K562 (cell line): Measurements from ENCODE around the gene ELMO1. TPM values are rescaled to one million over a fixed set of nuclear protein-coding genes. Genes with fewer than 3 reads are reported as not detected.

ENCODE experiments used
- ATAC-seq: fragments of 200-7000 bp; cut with Tn5 transposase; 3 replicates; pipeline ENCODE4 v1.9.1; 2020; ENCODE audit warnings: moderate library complexity
- BruUV-seq: library from RNA; stranded (reverse); fragments of 400-500 nt; replicated peaks from 2 replicates; lab custom pipeline; 2021; lab: Mats Ljungman, UMichigan
- CTCF ChIA-PET: fragments of 300-600 bp; formaldehyde crosslinking; extraction: SDS; loops from one replicate; lab custom pipeline; 2021; ENCODE audit warnings: low intra/inter-chr PET ratio; lab: Yijun Ruan, JAX
- POLR2A ChIA-PET: fragments of 300-600, 350-650 bp; sonication (Branson Sonifier 250); formaldehyde crosslinking; extraction: SDS; loops from one replicate; lab custom pipeline; 2021; ENCODE audit warnings: antibody characterized with exemption, inconsistent platforms; lab: Yijun Ruan, JAX
- DNase-seq, 4 experiments: peaks; one replicate each; pipeline versions ENCODE4 v3.0.0 to v3.0.0-alpha.2; 2011 to 2018; ENCODE audit warnings: low spot score in 3 of 4, mixed read lengths in 3 of 4; ENCODE audit errors: extremely low read depth in 1 of 4
- FAIRE-seq: peaks from 2 replicates; lab custom pipeline; 2011; peaks lifted over from hg19 to GRCh38; lab: Jason Lieb, UNC
- H2AFZ ChIP-seq: 2 replicates; pipeline ENCODE4 v1.6.0; 2011; ENCODE audit warnings: low read depth, low read length, control low read depth, inconsistent platforms
- H3K27ac ChIP-seq: fragments of 200-600 bp; 3 replicates; pipeline ENCODE4 v1.8.0; 2011; ENCODE audit warnings: low read depth, mild to moderate bottlenecking, control low read depth, inconsistent platforms, low read length, moderate library complexity, mixed read lengths; ENCODE audit errors: extremely low read depth
- H3K27me3 ChIP-seq, 2 experiments: fragments of 300-600 bp in 1 of 2; 2 replicates in 1 of 2; 3 replicates in 1 of 2; pipeline versions ENCODE4 v1.6.0 to v1.8.0; 2011; ENCODE audit warnings: inconsistent platforms in 2 of 2, low read length in 2 of 2, mild to moderate bottlenecking in 1 of 2, mixed read lengths in 1 of 2, moderate library complexity in 1 of 2; ENCODE audit not compliant: control insufficient read depth in 2 of 2, insufficient read depth in 2 of 2
- H3K36me3 ChIP-seq: fragments of 300-600 bp; 3 replicates; pipeline ENCODE4 v1.8.0; 2011; ENCODE audit warnings: mild to moderate bottlenecking, low read length, inconsistent platforms; ENCODE audit not compliant: control insufficient read depth, insufficient read depth
- H3K4me1 ChIP-seq, 2 experiments: fragments of 200-600 bp in 1 of 2; replicated peaks in 1 of 2; 2 replicates in 1 of 2; 3 replicates in 1 of 2; pipeline versions ENCODE4 v1.5.1 to v1.8.0; 2011; ENCODE audit warnings: inconsistent platforms in 2 of 2, low read length in 2 of 2, mild to moderate bottlenecking in 1 of 2, mixed read lengths in 1 of 2, moderate library complexity in 1 of 2; ENCODE audit not compliant: control insufficient read depth in 2 of 2, insufficient read depth in 2 of 2
- H3K4me2 ChIP-seq: 2 replicates; pipeline ENCODE4 v1.6.1; 2011; ENCODE audit warnings: low read length, control low read depth, inconsistent platforms, mixed read lengths; ENCODE audit not compliant: insufficient read depth
- H3K4me3 ChIP-seq: fragments of 200-600 bp; sonication (generic), shearing (Covaris generic); 2 replicates; pipeline ENCODE4 v1.5.1; 2016; ENCODE audit warnings: control low read depth, inconsistent platforms
- H3K79me2 ChIP-seq: fragments of 200-600 bp; 3 replicates; pipeline ENCODE4 v1.8.0; 2011; ENCODE audit warnings: low read length, inconsistent platforms; ENCODE audit not compliant: control insufficient read depth, insufficient read depth
- H3K9ac ChIP-seq, 2 experiments: 2 replicates each; pipeline versions ENCODE4 v1.6.0 to v1.6.1; 2011; ENCODE audit warnings: low read depth in 2 of 2, low read length in 2 of 2, control low read depth in 1 of 2, inconsistent platforms in 1 of 2, mild to moderate bottlenecking in 1 of 2, mixed read lengths in 1 of 2; ENCODE audit not compliant: insufficient read depth in 1 of 2
- H3K9me1 ChIP-seq: one replicate; pipeline ENCODE4 v1.6.0; 2011; ENCODE audit warnings: inconsistent platforms, mild to moderate bottlenecking, low read length, moderate library complexity; ENCODE audit not compliant: control insufficient read depth, insufficient read depth
- H3K9me3 ChIP-seq: replicated peaks from 2 replicates; pipeline ENCODE4 v1.5.1; 2011; ENCODE audit warnings: low read depth, low read length, inconsistent platforms; ENCODE audit not compliant: control insufficient read depth, insufficient read depth
- H4K20me1 ChIP-seq: replicated peaks from 2 replicates; pipeline ENCODE4 v1.6.1; 2011; ENCODE audit warnings: low read length, inconsistent platforms, mixed read lengths; ENCODE audit not compliant: control insufficient read depth, insufficient read depth
- C11orf30 ChIP-seq: fragments of 450-650 bp; IDR thresholded peaks from 2 replicates; pipeline ENCODE4 v1.6.1; 2016; ENCODE audit warnings: low read depth, mild to moderate bottlenecking
- CREB1 ChIP-seq, 2 experiments: sonication (generic) in 1 of 2; formaldehyde crosslinking in 1 of 2; IDR thresholded peaks; 2 replicates each; pipeline versions ENCODE4 v1.6.1 to v1.8.0; 2012 to 2022; ENCODE audit warnings: inconsistent platforms in 1 of 2, mild to moderate bottlenecking in 1 of 2, missing genetic modification reagents in 1 of 2, moderate library complexity in 1 of 2
- ELF2 ChIP-seq: fragments of 250-450 bp; sonication (Bioruptor Pico); IDR thresholded peaks from 2 replicates; pipeline ENCODE4 v1.5.0; 2021; ENCODE audit warnings: mild to moderate bottlenecking
- GTF2F1 ChIP-seq: IDR thresholded peaks from 2 replicates; pipeline ENCODE4 v1.6.1; 2011; ENCODE audit warnings: low read depth, low read length, improper control_type of control experiment
- HOMEZ ChIP-seq: fragments of 250-450 bp; sonication (Bioruptor Pico); IDR thresholded peaks from 2 replicates; pipeline ENCODE4 v1.4.0; 2020; ENCODE audit warnings: mild to moderate bottlenecking, moderate library complexity
- MEIS2 ChIP-seq: fragments of 450-650 bp; IDR thresholded peaks from 2 replicates; pipeline ENCODE4 v1.6.1; 2014; ENCODE audit warnings: mild to moderate bottlenecking; ENCODE audit not compliant: partially characterized antibody
- MTA3 ChIP-seq: fragments of 450-650 bp; formaldehyde crosslinking; IDR thresholded peaks from 2 replicates; pipeline ENCODE4 v1.6.1; 2017; ENCODE audit warnings: mild to moderate bottlenecking, borderline replicate concordance
- PRPF4 ChIP-seq: fragments of 200-400 bp; formaldehyde crosslinking; IDR thresholded peaks from one replicate; pipeline ENCODE4 v1.6.1; 2017; ENCODE audit warnings: low read length, low read depth, mild to moderate bottlenecking; ENCODE audit not compliant: insufficient read depth, poor library complexity, severe bottlenecking
- SIRT6 ChIP-seq: IDR thresholded peaks from one replicate; pipeline ENCODE4 v1.6.1; 2012; ENCODE audit warnings: low read depth, mild to moderate bottlenecking, control low read depth, inconsistent platforms, low read length, moderate library complexity
- U2AF1 ChIP-seq: fragments of 200-400 bp; formaldehyde crosslinking; optimal IDR thresholded peaks from 2 replicates; pipeline ENCODE3; 2017; ENCODE audit warnings: mild to moderate bottlenecking, low read depth, low read length, moderate library complexity
- ZBTB9 ChIP-seq: fragments of 450-650 bp; formaldehyde crosslinking; IDR thresholded peaks from 2 replicates; pipeline ENCODE4 v1.4.0; 2020; ENCODE audit warnings: mild to moderate bottlenecking, moderate library complexity
- ZNF324 ChIP-seq: fragments of 250-450 bp; sonication (Bioruptor Pico); IDR thresholded peaks from 2 replicates; pipeline ENCODE4 v1.4.0; 2020; ENCODE audit warnings: mild to moderate bottlenecking
- ZNF445 ChIP-seq: fragments of 250-450 bp; sonication (Bioruptor Pico); IDR thresholded peaks from 2 replicates; pipeline ENCODE4 v1.4.0; 2020; ENCODE audit warnings: low read depth, mild to moderate bottlenecking, moderate library complexity
- ZNF561 ChIP-seq: fragments of 450-650 bp; formaldehyde crosslinking; conservative IDR thresholded peaks from 2 replicates; pipeline ENCODE4 v1.4.0; 2020; ENCODE audit warnings: mild to moderate bottlenecking, moderate library complexity
- ZNF785 ChIP-seq: fragments of 250-450 bp; sonication (Bioruptor Pico); IDR thresholded peaks from 2 replicates; pipeline ENCODE4 v1.4.0; 2020; ENCODE audit warnings: mild to moderate bottlenecking
- ZNF830 ChIP-seq: fragments of 250-450 bp; sonication (Bioruptor Pico); IDR thresholded peaks from 2 replicates; pipeline ENCODE4 v1.5.0; 2021; ENCODE audit warnings: mild to moderate bottlenecking
- WGBS: fragments of 100-300 bp; shearing (Covaris generic); methylation state at CpG from one replicate; pipeline ENCODE4 v1.1.6; 2016; ENCODE audit warnings: low coverage, mixed read lengths; ENCODE audit not compliant: insufficient coverage; ENCODE audit errors: missing lambda C conversion rate; 5-methylcytosine and 5-hydroxymethylcytosine counted together
- in situ Hi-C: fragments of 300-500 bp; cut with MboI; formaldehyde crosslinking; loops from 4 replicates; pipeline ENCODE4 v1.15.0; 2018; ENCODE audit warnings: inconsistent platforms, mixed read lengths
- intact Hi-C: fragments of 100-400 bp; cut with micrococcal nuclease; formaldehyde crosslinking; loops from 2 replicates; pipeline ENCODE4 v1.14.2; 2022
- polyA plus RNA-seq, 8 experiments: library from polyadenylated mRNA; depleted of rRNA in 4 of 8; stranded (reverse) in 5 of 8; unstranded in 3 of 8; fragments of >200 nt; fragmentation: Nextera tagmentation in 2 of 8; fragmentation: Illumina TruSeq in 1 of 8; extraction: Ambion mirVana in 2 of 8; extraction: Trizol in 1 of 8; gene quantifications; 2 replicates each; pipeline versions ENCODE4 v1.2.1 to v1.2.3, GENCODE V29; 2011 to 2014; ENCODE audit warnings: inconsistent platforms in 1 of 8, missing spikeins in 1 of 8
- total RNA-seq, 7 experiments: library from RNA; depleted of rRNA in 6 of 7; stranded (reverse); fragments of >200 nt in 6 of 7; fragmentation: Illumina TruSeq in 2 of 7; extraction: Trizol in 2 of 7; gene quantifications; 2 replicates each; pipeline versions ENCODE4 v1.2.1 to v1.2.3, GENCODE V29; 2011 to 2021; ENCODE audit warnings: low replicate concordance in 1 of 7

The ELMO1 gene
- total and polyA plus RNA-seq, 9 of the 15 experiments (the other 6 are each of a cell fraction or from before 2014, with no cell fraction given): 0.36 to 7.2 (median 3.6) TPM

GRCh38 chr7:37323966-37324365, 124.7 kb downstream of the ELMO1 start:
- FAIRE-seq: no peak
- CTCF ChIA-PET: no interaction called here
- BruUV-seq: no TSS peak

More at GRCh38 chr7:37323966-37324365, 124.7 kb downstream of the ELMO1 start:
- Histone ChIP-seq H3K9me3 (no peaks in the 10 kb centered on the region), H3K27me3 (peaks cover 0 to 9% of the 10 kb centered on the region in 2 experiments; a peak in 1 of 5 replicates), H3K4me3 (no peak overlapping the region), H3K4me1 (no peaks in the 10 kb centered on the region), H3K9ac (no peak overlapping the region), H3K9me1 (no peaks in the 10 kb centered on the region), H3K36me3 (no peaks in the 10 kb centered on the region), H3K79me2 (no peaks in the 10 kb centered on the region), H2AFZ (no peak overlapping the region), H3K4me2 (no peak overlapping the region)
- POLR2A ChIA-PET: no interaction called here
- intact Hi-C loops: no loop called here
- in situ Hi-C loops: no loop called here
- DNase-seq: no peak
- TF ChIP-seq ELF2 (CRISPR knock-in tag) (no peak), ZNF785 (CRISPR knock-in tag) (no peak), MTA3 (no peak), U2AF1 (no peak), ZBTB9 (CRISPR knock-in tag) (no peak), ZNF830 (CRISPR knock-in tag) (no peak), HOMEZ (CRISPR knock-in tag) (no peak), ZNF324 (CRISPR knock-in tag) (no peak), SIRT6 (no peak), MEIS2 (no peak), CREB1 (IDR thresholded peaks at IDR 0.05) (no peak), CREB1 (CRISPR knock-in tag; IDR thresholded peaks at IDR 0.05) (no peak), ZNF561 (CRISPR knock-in tag) (no peak), ZNF445 (CRISPR knock-in tag) (no peak), PRPF4 (no peak), GTF2F1 (no peak), C11orf30 (no peak)
- TF ChIP-seq, all 486 proteins: peak for 0
- no peak overlapping the region for H3K27ac ChIP-seq
- no peaks in the 10 kb centered on the region for H4K20me1 ChIP-seq
- WGBS: 18% methylated on average over 4 of the region's 4 CpGs
- no peak for ATAC-seq
